Lower leg skin (tissue), 3 donors: ENCODE results near the gene SSX1.
"Not testable (repeated sequence)": the region's sequence is repeated elsewhere in the genome, so short reads cannot be mapped to it uniquely, and the experiment has no call there.

Source experiments
- POLR2A ChIP-seq, 2 donors: fragments of 450-650 bp; IDR thresholded peaks; one replicate each; pipeline ENCODE4 v1.6.1; 2016 to 2017; ENCODE audit warnings: antibody characterized with exemption in 2 of 2, mild to moderate bottlenecking in 1 of 2, moderate library complexity in 1 of 2
- TF ChIP-seq, protein P1 (sequence below), 3 donors: fragments of 450-650 bp; IDR thresholded peaks; one replicate each; pipeline ENCODE4 v1.5.1; 2016; ENCODE audit warnings: antibody characterized with exemption in 3 of 3, mild to moderate bottlenecking in 3 of 3, moderate library complexity in 2 of 3

- TF ChIP-seq, protein P1, sequence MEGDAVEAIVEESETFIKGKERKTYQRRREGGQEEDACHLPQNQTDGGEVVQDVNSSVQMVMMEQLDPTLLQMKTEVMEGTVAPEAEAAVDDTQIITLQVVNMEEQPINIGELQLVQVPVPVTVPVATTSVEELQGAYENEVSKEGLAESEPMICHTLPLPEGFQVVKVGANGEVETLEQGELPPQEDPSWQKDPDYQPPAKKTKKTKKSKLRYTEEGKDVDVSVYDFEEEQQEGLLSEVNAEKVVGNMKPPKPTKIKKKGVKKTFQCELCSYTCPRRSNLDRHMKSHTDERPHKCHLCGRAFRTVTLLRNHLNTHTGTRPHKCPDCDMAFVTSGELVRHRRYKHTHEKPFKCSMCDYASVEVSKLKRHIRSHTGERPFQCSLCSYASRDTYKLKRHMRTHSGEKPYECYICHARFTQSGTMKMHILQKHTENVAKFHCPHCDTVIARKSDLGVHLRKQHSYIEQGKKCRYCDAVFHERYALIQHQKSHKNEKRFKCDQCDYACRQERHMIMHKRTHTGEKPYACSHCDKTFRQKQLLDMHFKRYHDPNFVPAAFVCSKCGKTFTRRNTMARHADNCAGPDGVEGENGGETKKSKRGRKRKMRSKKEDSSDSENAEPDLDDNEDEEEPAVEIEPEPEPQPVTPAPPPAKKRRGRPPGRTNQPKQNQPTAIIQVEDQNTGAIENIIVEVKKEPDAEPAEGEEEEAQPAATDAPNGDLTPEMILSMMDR (IDR thresholded peaks at IDR 0.05) = not testable (repeated sequence)
- not testable (repeated sequence) for TF ChIP-seq POLR2A (IDR thresholded peaks at IDR 0.05)
Measured at GRCh38 chrX:48214341-48214740, 40.9 kb upstream of the SSX1 start.
